ENCODE data around the gene PARD3B. TPM values are rescaled to one million over a fixed set of nuclear protein-coding genes. Genes with fewer than 3 reads are reported as not detected.

The PARD3B gene
- total RNA-seq, 1 experiment from 2014 or later, result 0.68 TPM

DNA sequence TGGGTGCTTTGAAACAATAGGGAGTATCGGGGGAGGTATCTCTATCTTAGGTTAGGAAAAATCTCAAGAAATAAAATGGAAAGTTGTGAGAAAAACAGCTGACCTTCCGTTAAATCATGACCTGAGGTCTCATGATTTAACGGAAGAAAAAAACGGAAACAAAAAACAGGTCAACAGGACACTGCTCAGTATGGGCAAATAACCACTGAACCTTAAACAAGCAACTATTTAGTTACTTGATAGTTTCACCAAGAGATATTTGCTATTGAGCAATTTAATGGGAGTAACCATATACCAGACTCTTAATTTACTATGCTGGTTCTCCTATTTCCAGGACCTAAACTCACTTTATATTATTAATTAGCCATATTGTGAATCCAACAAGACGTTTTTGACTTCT lies 150.8 kb downstream of the PARD3B start:
- DNase-seq (ENCODE audit: low spot score), result no peak

DNA sequence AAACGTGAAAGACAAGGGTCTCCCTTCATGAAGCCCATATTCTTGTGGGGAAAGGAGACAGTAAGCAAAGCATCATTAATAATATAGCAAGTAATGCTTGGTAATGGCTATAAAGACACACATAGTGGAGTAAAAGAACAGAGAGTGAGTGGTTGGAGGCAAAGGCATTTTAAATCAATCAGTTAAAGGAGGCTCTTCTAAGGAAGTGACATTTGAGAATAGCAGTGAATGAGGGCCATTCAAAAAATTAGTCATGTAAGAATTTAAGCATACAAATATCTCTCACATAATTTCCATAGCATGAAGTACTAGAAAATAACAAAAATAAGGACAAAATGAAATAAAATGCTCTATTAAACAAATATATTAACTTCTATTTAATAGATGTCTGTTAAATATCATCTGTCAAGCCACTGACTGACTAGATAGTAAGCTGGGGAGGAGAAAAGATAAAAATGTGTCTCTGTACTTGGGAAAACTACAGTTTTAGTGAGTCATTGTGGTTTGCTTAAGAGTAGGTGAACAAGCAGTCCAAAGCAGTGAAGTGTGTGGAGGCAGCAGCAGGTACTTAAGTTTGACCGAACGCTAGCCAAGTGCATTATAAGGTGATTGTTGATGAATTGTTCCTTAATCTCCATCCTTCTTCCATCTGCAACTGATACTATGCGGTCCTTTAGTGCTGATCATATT lies 160.1 kb downstream of the PARD3B start:
- peak; percentile 6 for DNase-seq (ENCODE audit: low spot score)

DNA sequence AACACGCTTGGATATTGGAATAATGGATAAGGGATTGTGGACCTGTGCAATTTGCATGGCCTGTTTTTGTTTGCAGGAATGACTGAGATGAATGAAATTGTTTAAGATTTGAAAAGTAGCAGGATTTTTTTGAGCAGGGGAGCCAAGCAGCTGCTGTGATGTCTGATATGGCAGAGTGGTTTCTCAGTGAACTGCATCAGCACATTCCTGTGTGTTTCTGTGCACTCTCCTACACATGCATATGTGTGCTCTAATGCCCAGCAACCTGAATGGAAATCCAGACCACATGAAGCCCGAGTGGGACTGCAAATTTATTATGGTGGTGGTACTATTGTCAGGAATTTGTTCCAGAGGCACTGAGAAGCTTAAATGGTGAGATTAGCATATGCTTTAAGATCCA lies 161.7 kb downstream of the PARD3B start:
- DNase-seq (ENCODE audit: low spot score), result no peak

DNA sequence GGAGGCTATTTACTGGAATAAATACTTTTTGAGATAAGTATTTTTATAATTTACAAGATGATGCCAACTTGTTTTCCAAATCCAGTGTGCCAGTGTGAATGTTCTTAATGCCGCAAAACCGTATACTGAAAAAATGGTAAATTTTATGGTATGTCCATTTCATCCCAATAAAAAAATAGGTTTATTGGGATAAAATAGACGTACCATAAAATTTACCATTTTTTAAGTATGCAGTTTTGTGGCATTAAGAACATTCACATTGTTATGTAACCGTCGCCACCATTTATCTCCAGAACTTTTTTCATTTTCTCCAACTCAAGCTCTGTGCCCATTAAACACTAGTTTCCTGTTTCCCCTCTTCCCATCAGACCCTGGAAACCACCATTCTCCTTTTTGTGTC lies 167.9 kb downstream of the PARD3B start:
- no peak for DNase-seq (ENCODE audit: low spot score)

DNA sequence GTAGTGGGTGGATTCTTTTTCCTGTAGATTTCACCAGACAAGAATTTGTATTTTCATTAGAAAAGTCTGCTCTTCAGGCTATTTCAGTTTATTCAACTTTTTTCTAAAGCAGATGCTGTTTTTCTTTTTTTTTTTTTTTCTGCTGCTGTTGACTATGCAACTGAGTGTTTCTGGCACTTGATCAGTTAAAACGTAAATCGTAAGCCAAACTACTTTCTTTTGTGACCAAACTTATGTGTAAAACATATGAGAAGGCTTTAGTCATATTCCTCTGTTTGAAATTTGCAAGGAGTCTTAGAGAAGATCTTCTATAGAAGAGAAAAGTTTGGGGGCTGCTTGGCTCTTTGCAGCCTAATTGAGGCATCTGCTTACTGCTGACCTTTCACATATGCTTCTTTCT lies 170.1 kb downstream of the PARD3B start:
- DNase-seq (ENCODE audit: low spot score), result no peak

DNA sequence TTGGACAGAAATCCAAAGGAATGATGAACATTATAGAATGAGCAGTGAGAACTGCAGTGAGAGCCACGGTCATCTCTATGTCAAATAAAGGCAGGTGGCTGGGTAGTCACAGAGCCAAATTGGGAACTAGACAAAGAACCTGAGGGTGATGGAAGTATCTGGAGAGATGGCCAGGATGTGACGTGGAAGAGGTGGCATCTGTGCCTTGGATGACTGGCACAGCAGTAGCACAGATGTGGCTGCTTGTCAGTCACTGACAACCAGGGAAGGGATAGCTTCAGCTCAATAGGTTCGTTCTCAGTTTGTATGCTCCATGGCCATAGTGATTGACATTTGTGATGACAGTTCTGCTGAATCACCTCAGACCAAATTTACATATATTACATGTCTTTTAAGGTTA lies 172.3 kb downstream of the PARD3B start:
- no peak for DNase-seq (ENCODE audit: low spot score)

DNA sequence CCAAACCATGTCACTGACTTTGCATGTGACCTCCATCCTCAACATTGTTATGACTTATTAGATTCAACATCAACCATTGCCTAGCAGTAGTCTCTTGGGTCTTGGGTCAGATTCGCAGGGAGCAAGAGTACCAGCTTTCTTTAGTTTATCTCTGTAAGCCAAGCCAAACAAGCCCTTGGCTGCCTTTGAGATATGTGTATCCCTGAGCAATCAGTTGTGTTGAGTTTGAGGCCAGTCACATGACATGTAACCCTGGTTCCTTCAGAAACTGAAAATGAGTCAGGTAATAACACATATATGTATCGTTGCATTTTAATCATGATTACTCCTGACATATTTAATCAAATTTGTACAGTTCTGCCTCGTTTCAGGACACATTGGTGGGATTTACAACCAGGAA lies 173.3 kb downstream of the PARD3B start:
- DNase-seq (ENCODE audit: low spot score), result no peak

DNA sequence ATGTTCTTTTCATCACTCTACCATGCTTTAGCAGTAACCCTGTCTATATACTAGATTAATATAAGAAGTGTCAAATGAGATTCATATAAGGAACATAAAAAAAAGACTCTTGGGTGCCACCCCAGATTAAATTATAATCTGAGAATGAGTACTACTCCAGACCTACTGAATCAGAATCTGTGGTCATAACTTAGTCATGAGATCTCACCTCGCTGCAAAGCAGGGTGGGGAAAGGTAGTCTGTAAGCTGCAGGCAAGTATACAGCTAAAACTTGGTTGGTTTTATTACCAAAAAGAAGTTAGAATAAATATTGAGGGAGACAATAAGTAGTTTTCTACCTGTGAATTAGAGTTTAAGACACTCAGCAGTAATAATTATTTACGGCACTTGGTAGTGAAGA lies 175.6 kb downstream of the PARD3B start:
- no peak for DNase-seq (ENCODE audit: low spot score)

DNA sequence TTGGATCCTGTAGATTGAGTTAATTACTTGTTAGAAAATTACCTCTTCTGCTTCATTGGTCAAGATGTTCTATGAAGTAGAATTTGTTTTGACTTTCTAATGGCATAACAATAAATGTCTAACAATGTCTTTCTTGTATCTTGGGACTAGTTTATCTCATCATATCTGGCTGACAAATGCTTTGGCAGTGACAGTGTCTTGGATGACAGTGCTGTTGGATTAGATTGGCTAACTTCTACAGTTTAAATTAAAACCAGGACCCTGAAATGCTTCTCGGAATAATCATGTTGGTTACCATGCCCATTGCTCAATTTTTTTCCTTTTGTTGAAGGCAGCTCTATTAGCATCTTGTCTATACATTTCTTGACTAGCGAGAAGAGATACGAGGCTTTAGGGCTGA lies 176.9 kb downstream of the PARD3B start:
- DNase-seq (ENCODE audit: low spot score), result no peak

DNA sequence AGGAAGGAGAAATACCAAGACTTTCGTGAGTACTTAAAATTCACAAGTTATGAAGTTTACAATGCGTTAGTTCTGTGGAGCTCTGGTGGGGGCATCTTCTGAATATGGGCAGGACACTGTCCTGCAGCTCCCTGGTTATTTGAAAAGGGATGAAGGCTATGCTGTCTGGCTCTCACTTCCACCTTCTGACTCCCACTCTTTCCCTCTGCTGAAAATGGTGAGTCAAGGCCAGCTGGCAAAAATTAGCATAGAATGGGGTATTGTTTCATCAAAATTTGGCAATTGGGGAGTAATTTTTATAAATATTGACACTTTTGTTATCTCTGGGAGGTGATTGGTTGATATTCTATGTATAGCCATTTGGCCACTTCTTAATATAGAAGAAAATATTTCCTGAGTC lies 177.4 kb downstream of the PARD3B start:
- no peak for DNase-seq (ENCODE audit: low spot score)

DNA sequence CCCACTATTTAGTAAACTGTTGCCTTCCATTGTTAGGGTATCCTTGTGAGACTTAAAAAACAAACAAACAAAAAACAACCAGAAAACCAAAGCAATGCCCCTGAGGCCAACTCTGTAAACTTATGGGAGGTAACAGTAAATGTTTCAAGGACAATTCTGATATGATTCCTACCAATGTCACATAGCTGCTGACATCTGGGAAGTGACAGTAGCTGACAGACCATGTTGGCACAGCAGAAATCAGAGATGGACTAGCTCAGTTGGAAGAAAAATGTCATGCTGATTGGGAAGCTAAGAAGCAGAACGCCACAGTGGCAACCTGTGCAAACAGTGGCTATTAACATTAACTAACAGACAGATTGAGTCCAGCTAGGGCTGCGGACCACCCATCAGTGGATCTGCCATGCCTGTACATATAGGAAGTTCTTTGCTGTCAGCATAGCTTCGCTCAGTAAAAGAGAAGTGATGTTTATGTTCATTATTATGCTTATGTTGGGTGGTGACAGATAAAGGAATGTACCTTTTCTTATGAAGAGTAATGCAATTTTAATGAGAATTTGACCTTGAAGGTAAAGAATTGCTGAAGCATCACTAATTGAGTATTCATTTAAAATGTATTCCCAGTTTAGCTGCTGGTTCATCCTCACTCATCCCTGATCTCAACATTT lies 180.6 kb downstream of the PARD3B start:
- DNase-seq (ENCODE audit: low spot score), result no peak

DNA sequence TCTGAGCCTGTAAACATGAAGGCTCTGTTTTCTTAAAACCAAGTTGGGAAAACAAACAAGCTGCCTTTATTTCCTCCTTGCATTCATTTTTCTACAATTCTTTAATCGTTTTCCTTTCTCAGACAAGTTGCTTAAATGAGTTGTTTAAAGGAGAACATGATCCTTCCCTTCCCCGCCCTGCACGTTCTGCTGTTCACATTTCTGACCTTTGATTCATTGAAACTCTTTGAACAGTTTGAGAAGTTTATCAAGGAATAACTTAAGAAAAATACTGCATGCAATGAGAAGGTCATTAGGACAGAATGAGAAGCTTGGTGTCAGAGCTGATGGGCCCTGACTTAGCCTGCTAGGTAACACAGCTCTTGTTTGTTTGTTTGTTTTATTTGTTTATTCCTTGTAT lies 181.6 kb downstream of the PARD3B start:
- no peak for DNase-seq (ENCODE audit: low spot score)

DNA sequence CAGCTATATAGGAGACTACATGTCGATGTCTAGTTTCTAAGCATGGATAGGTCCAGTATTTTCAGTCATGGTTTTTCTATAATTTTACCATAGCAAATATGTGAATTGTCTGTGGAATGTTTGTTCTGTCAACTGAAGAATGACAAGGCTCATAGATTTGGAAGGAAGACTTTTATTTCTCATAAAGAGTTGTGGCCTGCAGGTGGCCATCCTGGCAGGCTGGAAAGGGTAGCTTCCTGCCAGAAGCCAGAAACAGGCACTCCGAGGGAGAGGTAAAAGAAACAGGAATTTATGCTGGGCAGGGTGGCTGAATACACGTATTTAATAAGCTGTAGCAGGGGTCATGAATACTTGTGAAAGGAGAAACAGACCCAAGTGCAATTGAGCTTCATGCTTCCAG lies 182.1 kb downstream of the PARD3B start:
- no peak for DNase-seq (ENCODE audit: low spot score)

DNA sequence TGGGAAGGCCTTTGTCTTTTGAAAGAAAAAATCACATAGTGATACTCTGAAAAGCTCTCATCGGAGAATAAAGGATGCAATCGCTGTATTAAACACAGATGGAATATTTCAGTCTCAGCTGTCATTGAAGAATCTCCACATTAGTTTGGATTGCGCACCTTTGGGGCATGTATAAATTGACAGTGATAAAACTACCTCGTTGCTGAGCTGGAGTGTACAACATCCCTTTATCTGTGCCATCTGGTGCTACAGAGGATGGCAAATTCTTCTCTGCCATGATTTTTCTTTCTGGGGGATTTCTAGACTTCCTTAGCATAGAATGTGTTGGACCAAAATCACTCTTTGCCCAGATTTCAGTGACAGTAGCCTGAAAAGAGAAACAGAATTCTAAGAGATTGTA lies 185.3 kb downstream of the PARD3B start:
- no peak for DNase-seq (ENCODE audit: low spot score)

DNA sequence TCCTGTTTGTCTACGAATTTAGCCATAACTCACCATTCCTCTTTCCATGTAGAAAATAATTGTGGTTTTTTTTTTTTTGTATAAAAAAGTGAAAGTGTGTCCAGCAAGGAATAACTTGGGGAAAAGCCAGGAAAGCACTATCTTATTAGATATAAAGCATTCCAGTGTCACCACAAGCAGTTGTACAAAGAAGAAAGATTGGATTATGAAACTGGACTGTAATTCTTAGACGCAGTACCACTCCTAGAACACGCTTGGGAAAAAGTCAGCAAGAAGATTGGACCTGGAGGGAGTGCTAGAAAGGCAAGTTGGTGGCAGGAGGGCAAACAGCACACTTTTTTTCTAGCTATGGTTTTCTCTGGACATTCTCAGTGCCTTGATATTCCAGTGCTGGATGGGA lies 186.7 kb downstream of the PARD3B start:
- DNase-seq (ENCODE audit: low spot score), result no peak

DNA sequence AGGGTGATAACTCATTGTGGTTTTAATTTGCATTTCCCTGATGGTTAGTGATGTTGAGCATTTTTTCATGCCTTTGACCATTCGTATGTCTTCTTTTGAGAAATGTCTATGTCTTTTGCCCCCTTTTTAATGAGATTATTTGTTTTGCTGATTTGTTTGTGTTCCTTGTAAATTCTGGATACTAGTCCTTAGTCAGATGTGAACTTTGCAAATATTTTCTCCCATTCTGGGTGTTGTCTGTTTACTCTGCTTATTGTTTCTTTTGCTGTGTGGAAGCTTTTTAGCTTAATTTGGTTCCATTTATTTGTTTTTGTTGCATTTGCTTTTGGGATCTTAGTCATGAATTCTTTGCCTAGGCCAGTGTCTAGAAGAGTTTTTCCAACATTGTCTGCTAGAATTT lies 192.0 kb downstream of the PARD3B start:
- no peak for DNase-seq (ENCODE audit: low spot score)

DNA sequence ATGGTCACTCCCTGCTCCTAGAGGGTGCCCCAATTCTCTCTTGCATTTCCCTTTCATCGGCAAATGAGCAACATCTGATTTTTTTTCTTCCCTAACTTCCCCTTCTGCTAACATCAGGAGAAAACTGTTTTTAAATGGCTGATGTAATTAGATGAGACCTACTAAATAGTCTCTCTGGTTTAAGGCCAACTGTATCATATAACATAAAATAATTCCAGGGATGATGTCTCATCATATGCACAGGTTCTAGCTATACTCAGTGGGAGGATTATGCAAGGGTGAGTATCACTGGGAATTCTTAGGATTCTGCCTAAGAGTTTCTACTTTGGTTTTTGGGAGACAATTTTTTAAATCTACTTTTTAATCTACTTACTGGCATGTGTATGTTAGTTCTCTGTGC lies 193.4 kb downstream of the PARD3B start:
- DNase-seq (ENCODE audit: low spot score), result no peak

DNA sequence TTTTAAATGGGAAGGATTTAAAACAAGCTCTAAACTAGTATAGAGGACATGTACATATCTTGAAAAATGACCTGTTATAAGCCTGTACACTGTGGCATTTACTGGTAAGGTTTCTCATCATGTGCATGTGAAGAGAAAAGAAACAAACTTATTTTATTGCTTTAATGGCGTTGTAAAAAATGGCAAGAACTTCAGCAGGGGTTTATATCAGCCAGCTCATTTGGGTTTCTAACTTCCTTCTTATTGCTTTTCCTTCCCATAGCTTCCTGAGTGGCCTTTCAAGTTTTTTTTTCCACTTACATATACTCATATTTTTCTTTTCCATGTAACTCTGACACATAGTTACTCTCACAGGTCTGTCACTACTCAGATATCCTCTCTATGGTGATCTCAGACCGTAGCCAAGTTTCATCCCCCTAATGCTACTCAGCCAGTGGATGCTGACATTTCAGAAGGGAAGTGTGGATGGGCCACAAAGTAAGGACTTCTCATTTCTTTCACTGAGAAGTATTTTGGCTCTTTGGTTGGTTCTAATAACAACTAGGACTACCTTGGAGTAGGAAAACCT lies 198.2 kb downstream of the PARD3B start:
- no peak for DNase-seq (ENCODE audit: low spot score)

DNA sequence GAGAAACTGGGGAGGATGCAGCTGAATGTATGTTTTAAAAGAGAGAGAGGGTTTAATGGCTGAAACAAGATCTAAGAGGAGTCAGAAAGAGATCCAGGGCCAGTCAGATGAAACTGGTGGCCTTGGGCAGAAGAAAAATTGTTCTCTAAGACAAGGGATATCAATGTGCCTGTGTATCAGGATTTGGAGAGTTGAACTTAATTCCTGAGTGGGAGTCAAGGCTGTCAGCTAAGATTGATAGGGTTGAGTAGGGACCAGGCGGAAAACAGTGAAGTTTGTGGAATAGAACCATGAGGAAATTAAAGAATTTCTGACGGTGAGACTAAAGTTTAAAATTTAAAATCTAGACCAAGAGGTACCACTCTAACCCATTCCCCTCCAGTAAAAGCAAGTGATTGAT lies 199.2 kb downstream of the PARD3B start:
- DNase-seq (ENCODE audit: low spot score), result no peak

DNA sequence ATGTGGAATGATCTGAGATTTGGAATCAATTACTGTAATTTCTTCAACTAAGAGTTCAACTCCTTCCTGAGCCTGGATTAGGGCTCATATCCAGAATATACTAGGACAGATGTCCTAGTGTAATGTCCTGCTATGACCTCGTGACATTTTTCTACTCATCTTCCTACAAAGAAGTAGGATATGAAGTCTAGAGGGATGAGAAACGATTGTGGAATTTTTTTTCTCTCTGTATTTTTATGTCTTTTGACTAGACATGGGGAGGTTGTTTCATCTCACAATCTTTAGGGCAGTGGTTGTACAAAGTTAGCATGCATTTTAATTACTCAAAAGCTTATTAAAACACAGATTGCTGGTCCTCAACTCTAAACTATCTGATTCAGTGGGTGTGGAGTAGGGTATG lies 203.0 kb downstream of the PARD3B start:
- no peak for DNase-seq (ENCODE audit: low spot score)

DNA sequence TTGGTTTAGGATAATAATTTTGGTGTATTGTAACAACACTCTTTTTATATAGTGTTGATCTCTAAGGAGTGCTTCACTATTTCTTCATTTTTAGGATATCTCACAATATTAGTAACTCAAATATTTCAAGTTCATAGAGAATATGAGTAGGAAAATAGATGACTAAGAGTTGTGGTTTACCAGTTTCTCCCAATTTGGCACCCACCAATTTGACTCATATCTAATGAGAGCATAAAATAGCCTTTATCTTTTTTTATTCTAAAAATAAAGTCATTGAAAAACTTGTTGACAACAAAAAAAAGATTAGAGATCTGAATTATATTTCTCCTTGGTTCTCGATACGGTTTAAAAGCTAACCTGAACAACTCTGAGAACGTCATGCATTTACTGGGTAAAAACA lies 204.0 kb downstream of the PARD3B start:
- no peak for DNase-seq (ENCODE audit: low spot score)

DNA sequence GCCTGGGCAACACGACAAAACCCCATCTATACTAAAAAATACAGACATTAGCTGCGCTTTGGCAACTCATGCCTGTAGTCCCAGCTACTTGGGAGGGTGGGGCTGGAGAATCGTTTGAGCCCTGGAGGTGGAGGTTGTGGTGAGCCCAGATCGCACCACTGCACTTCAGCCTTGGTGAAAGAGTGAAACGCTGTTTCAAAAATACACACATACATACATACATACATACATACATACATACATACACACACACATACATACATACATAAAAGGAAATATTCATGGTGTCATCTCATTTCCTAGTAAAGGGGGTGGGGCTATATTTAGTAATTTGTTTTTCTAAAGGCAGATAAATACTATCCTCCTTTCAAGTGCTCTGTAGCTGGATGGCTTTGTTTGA lies 205.1 kb downstream of the PARD3B start:
- DNase-seq (ENCODE audit: low spot score), result no peak

DNA sequence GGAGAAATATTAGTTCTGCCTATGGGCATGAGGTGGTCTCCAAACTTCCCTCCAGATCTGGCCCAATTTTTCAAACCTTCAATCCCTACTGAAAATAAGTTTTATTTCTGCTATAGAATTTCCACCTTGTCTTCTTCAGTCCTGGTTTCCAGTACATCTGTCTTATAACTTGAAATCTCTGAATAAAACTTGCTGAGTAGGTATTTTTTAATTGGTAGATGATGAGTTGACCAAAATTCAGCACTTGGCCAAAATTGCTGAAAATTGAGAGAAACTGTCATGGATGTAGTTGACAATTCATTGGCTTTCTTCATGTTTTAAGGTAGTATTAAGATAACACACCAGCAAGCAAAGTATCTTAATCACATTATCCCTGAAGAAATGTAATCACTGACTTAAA lies 206.2 kb downstream of the PARD3B start:
- DNase-seq (ENCODE audit: low spot score), result no peak

DNA sequence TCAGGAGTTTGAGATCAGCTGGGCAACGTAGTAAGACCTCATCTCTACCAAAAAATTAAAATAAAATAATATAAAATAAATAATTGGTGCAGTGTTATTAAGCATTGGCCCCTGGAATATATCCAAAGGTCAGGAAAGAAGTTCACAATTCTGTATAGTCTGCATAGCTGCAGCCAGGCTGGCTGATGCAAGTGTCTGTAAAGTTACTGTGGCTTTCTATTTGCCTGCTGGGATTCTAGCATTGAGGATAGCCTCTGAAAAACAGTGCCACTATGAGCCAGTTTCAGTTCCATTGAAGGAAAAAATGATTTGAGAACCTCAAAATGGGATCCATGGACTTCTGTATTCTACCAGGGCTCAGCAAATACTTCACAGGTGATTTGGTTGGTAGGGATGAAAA lies 208.6 kb downstream of the PARD3B start:
- DNase-seq (ENCODE audit: low spot score), result no peak
